BLaER1 treated with 17β-estradiol and CSF1 and Interleukin-3, amounts not matched to agents 10 nM and 100 nM (cell line): ENCODE results near the gene ITIH4.

Source experiments
- H3K27ac ChIP-seq, 11 experiments: shearing (Covaris generic); formaldehyde crosslinking; 2 replicates each; pipeline ENCODE4 v1.8.1; 2022
- H3K27me3 ChIP-seq, 11 experiments: shearing (Covaris generic); formaldehyde crosslinking; 2 replicates each; pipeline ENCODE4 v1.8.1; 2022
- H3K36me3 ChIP-seq, 11 experiments: shearing (Covaris generic); formaldehyde crosslinking; 2 replicates each; pipeline ENCODE4 v1.8.1; 2022
- H3K4me1 ChIP-seq, 10 experiments: shearing (Covaris generic); formaldehyde crosslinking; 2 replicates each; pipeline ENCODE4 v1.8.1; 2022
- H3K4me2 ChIP-seq, 11 experiments: shearing (Covaris generic); formaldehyde crosslinking; 2 replicates each; pipeline ENCODE4 v1.8.1; 2022
- H3K4me3 ChIP-seq, 10 experiments: shearing (Covaris generic); formaldehyde crosslinking; 2 replicates each; pipeline ENCODE4 v1.8.1; 2022
- H3K9ac ChIP-seq, 11 experiments: shearing (Covaris generic); formaldehyde crosslinking; 2 replicates each; pipeline ENCODE4 v1.8.1; 2022
- H3K9me3 ChIP-seq, 11 experiments: shearing (Covaris generic); formaldehyde crosslinking; replicated peaks in 1 of 11; 2 replicates each; pipeline ENCODE4 v1.8.1; 2022
- H4K20me1 ChIP-seq, 11 experiments: shearing (Covaris generic); formaldehyde crosslinking; 2 replicates each; pipeline ENCODE4 v1.8.1; 2022
- Cebpa-rat ChIP-seq, 11 experiments: shearing (Covaris generic); IDR thresholded peaks; 2 replicates each; pipeline ENCODE4 v1.8.1; 2022

The ITIH4 gene

DNA sequence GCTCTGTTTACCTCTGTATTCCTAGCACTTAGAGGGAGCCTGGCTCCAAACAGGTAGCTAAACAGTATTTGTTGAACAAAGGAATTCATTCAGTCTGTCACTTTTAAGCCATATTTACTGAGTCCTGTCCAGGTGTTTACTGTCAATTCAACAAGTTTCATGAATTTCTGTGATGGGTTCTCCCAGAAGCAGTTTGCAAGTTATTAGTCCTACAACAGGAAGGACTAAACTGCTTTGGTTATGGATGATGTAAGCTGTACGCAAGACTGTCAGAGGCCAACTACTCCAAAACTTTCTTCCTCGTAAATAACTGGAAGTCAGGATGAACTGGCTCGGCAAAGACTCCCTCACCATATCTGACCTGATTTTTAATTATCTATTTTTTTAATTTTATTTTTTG is 41.8 kb upstream of the ITIH4 start:
- Histone ChIP-seq H3K4me2 (peak overlapping the region; percentile 31 to 69 (median 51); a peak in 21 of 22 replicates), H3K9ac (peak overlapping the region in 1 of 11 experiments; percentile 19; a peak in 1 of 22 replicates), H3K27ac (peak overlapping the region in 3 of 11 experiments; percentile 6 to 36 (median 33); a peak in 3 of 22 replicates), H3K4me1 (peaks cover 27 to 50% (median 42%) of the 10 kb centered on the region in 10 experiments), H3K4me3 (no peak overlapping the region), H4K20me1 (peaks cover 16 to 85% (median 50%) of the 10 kb centered on the region in 11 experiments; a peak in 18 of 22 replicates), H3K9me3 (peaks cover 0 to 10% (median 0%) of the 10 kb centered on the region in 11 experiments; a peak in 7 of 22 replicates), H3K36me3 (peaks cover 0 to 26% (median 12%) of the 10 kb centered on the region in 11 experiments; a peak in 13 of 22 replicates), H3K27me3 (no peaks in the 10 kb centered on the region)
- no peak for TF ChIP-seq Cebpa-rat (IDR thresholded peaks at IDR 0.05)

DNA sequence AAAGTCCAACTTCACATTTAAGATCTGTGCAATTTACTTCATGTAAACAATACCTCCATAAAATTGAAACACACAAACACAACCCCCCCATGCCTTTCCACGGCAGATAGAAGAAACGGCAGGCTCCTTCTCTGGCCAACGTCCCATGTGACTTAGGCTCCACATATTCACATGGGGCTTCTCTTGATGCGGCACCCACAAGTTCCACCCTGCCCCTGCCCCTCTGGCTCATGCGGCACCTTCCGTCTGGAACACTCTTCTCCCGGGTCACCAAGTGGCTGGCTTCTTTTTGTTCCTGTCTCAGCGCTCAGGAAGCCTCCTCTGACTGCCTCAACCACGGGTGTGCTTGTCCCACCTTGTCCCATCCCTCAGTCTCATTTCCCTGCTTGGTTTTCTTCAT is 41.3 kb upstream of the ITIH4 start:
- peaks cover 0 to 15% (median 3%) of the 10 kb centered on the region in 11 experiments; a peak in 17 of 22 replicates for H3K9me3 ChIP-seq
- H3K27ac ChIP-seq = peak overlapping the region in 3 of 11 experiments; percentile 6 to 36 (median 33); a peak in 3 of 22 replicates
- no peak overlapping the region for H3K4me3 ChIP-seq
- peaks cover 3 to 26% (median 16%) of the 10 kb centered on the region in 11 experiments; a peak in 16 of 22 replicates for H3K36me3 ChIP-seq
- peaks cover 16 to 80% (median 45%) of the 10 kb centered on the region in 11 experiments; a peak in 17 of 22 replicates for H4K20me1 ChIP-seq
- no peak for TF ChIP-seq Cebpa-rat (IDR thresholded peaks at IDR 0.05)
- peaks cover 27 to 50% (median 42%) of the 10 kb centered on the region in 10 experiments for H3K4me1 ChIP-seq
- peak overlapping the region; percentile 31 to 69 (median 51); a peak in 21 of 22 replicates for H3K4me2 ChIP-seq
- H3K27me3 ChIP-seq = no peaks in the 10 kb centered on the region
- peak overlapping the region in 1 of 11 experiments; percentile 19; a peak in 1 of 22 replicates for H3K9ac ChIP-seq

DNA sequence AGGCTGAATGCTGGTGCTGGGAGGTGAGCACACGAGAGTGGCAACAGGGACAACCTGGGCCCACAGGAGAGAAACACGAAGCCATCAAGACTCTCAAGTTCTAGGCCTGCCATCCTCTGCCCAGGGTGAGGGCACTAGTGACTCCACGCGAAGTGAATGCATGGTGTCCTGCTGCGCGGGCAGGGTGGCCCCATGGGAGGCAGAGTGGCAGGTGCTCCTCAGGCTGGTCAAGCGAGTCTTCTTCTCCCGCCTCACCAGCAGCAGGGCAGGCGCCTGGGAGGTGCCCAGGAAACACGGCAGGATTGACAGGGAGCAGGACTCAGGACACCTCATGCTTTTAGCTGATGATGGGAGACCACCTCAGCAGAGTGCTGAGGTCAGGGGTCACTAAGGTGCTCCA is 40.0 kb upstream of the ITIH4 start:
- no peak overlapping the region for H3K9ac ChIP-seq
- peaks cover 9 to 68% (median 37%) of the 10 kb centered on the region in 11 experiments; a peak in 15 of 22 replicates for H4K20me1 ChIP-seq
- peaks cover 11 to 39% (median 29%) of the 10 kb centered on the region in 11 experiments; a peak in 20 of 22 replicates for H3K36me3 ChIP-seq
- no peaks in the 10 kb centered on the region for H3K27me3 ChIP-seq
- H3K9me3 ChIP-seq = peaks cover 12 to 28% (median 16%) of the 10 kb centered on the region in 11 experiments
- TF ChIP-seq Cebpa-rat (IDR thresholded peaks at IDR 0.05) = no peak
- H3K4me3 ChIP-seq = no peak overlapping the region
- peaks cover 25 to 48% (median 41%) of the 10 kb centered on the region in 10 experiments for H3K4me1 ChIP-seq
- peak overlapping the region in 8 of 11 experiments; percentile 3 to 54 (median 28); a peak in 13 of 22 replicates for H3K4me2 ChIP-seq
- H3K27ac ChIP-seq = 0 out of 22 replicates have a peak overlapping the region, but pooled peaks of 2 of the 11 experiments have one; percentile 9 to 27

DNA sequence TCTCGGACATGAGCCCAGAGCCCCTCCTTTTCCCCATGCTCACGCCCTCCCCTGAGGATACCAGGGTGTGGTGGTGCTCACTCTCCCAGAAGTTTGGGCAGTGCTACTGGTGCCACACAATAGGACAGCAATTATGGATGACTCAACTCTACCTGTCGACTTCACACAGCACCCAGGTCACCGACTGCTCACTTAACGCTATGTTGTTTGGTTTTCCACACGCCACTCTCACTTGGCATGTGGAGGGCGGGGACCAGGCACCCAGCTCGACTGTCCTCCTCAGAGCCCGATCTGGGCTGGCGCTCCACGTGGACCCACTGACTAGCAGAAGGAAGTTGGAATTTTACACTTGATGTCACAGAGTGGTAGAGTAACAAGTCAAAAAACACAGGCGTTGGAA is 36.0 kb upstream of the ITIH4 start:
- H3K9ac ChIP-seq = no peak overlapping the region
- H3K27me3 ChIP-seq = no peaks in the 10 kb centered on the region

DNA sequence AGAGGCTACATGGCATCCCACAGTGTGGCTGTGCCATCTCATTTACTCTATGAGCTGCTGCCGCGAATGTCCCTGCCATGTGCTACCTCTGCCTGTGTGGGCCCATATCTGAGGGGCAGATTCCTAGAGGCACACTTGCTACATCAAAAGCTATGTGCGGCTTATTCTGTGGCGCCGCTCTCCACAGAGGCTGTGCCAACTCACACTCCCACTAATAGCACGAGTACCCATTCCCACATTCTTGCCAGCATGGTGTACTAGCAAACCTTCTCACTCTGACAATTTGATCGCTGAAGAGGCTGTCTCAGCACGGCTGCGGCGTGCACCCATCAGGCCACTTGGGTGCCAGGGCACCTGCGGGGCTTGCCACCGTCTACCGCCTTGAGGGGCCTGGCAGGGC is 35.5 kb upstream of the ITIH4 start:
- Histone ChIP-seq H3K27ac (no peak overlapping the region), H3K4me2 (no peak overlapping the region), H3K9ac (no peak overlapping the region), H3K4me1 (peaks cover 0 to 18% (median 13%) of the 10 kb centered on the region in 10 experiments; a peak in 14 of 20 replicates), H4K20me1 (peaks cover 0 to 39% (median 20%) of the 10 kb centered on the region in 11 experiments; a peak in 13 of 22 replicates), H3K9me3 (peaks cover 38 to 57% (median 45%) of the 10 kb centered on the region in 11 experiments), H3K27me3 (no peaks in the 10 kb centered on the region), H3K36me3 (peaks cover 24 to 69% (median 47%) of the 10 kb centered on the region in 11 experiments; a peak in 21 of 22 replicates), H3K4me3 (no peak overlapping the region)
- TF ChIP-seq Cebpa-rat (IDR thresholded peaks at IDR 0.05) = no peak

More for the DNA sequence above, 36.0 kb upstream of the ITIH4 start:
- Histone ChIP-seq H3K4me3 (no peak overlapping the region), H3K9me3 (peaks cover 38 to 57% (median 45%) of the 10 kb centered on the region in 11 experiments), H3K36me3 (peaks cover 24 to 66% (median 44%) of the 10 kb centered on the region in 11 experiments; a peak in 21 of 22 replicates), H4K20me1 (peaks cover 0 to 39% (median 19%) of the 10 kb centered on the region in 11 experiments; a peak in 12 of 22 replicates), H3K27ac (no peak overlapping the region), H3K4me1 (peaks cover 0 to 22% (median 17%) of the 10 kb centered on the region in 10 experiments; a peak in 14 of 20 replicates), H3K4me2 (no peak overlapping the region)
- no peak for TF ChIP-seq Cebpa-rat (IDR thresholded peaks at IDR 0.05)

DNA sequence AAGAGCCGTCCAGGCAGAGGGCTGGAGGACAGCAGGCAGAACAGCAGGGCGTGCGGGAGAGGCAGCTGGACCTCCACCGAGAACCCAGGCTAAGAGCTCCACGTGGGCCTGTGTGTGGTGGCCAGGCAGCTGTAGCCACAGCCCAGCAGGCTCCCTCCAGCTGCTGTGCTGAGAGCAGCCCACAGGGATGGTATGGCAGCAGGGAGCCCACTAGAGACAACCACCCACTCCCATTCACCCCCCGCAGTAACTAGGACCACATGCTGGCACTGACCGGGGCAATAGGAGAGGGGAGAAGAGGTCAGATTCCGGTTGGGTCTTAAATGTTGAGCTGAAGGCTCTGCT is 29.9 kb upstream of the ITIH4 start:
- TF ChIP-seq Cebpa-rat (IDR thresholded peaks at IDR 0.05) = no peak
- H3K4me1 ChIP-seq = no peaks in the 10 kb centered on the region
- H3K9ac ChIP-seq = no peak overlapping the region
- no peak overlapping the region for H3K4me3 ChIP-seq
- no peak overlapping the region for H3K4me2 ChIP-seq
- peaks cover 0 to 49% (median 25%) of the 10 kb centered on the region in 11 experiments; a peak in 11 of 22 replicates for H4K20me1 ChIP-seq
- H3K9me3 ChIP-seq = peaks cover 22 to 29% (median 28%) of the 10 kb centered on the region in 11 experiments
- no peaks in the 10 kb centered on the region for H3K27me3 ChIP-seq
- H3K27ac ChIP-seq = no peak overlapping the region
- H3K36me3 ChIP-seq = peaks cover 9 to 47% (median 29%) of the 10 kb centered on the region in 11 experiments; a peak in 16 of 22 replicates

DNA sequence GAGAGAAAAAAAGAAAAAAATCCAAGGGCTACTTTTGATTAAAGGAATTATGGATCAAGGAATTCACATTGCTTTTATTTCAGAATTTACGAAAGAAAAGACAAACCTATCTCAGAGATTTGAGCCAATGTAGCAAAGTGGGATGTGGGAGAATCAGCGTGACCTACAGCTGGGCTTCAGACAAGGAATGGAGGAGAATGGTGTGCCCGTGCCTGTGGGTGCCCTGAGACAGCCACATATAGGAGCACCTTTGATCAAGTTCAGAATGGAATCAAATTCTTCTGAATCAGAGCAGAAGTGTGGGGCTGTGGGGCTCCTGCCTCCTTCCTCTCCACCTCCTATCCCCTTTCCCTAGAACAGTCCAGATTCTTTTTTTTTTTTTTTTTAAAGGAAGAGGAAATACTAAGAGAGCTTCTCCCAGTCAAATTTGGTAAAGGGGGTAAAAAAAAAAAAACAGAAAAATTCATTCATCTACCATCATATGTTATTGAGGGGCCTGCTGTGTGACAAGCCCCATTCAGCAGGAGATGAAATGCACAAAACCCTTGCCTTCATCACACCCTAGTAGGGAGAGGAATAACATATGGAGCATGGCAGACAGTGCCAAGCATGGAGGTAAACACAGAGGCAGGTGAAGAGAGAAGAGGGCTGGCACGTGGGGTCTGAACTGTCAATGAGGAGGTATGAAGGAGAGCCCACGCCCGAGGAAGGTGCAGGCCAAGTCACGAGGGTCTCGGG is 29.4 kb upstream of the ITIH4 start:
- no peak for TF ChIP-seq Cebpa-rat (IDR thresholded peaks at IDR 0.05)
- H3K9me3 ChIP-seq = peaks cover 17 to 23% (median 23%) of the 10 kb centered on the region in 11 experiments
- H3K27ac ChIP-seq = no peak overlapping the region
- H3K4me3 ChIP-seq = no peak overlapping the region
- H3K9ac ChIP-seq = no peak overlapping the region
- no peaks in the 10 kb centered on the region for H3K27me3 ChIP-seq
- H3K36me3 ChIP-seq = peaks cover 10 to 44% (median 30%) of the 10 kb centered on the region in 11 experiments; a peak in 16 of 22 replicates
- no peaks in the 10 kb centered on the region for H3K4me1 ChIP-seq
- H3K4me2 ChIP-seq = no peak overlapping the region
- H4K20me1 ChIP-seq = peaks cover 0 to 50% (median 25%) of the 10 kb centered on the region in 11 experiments; a peak in 11 of 22 replicates

DNA sequence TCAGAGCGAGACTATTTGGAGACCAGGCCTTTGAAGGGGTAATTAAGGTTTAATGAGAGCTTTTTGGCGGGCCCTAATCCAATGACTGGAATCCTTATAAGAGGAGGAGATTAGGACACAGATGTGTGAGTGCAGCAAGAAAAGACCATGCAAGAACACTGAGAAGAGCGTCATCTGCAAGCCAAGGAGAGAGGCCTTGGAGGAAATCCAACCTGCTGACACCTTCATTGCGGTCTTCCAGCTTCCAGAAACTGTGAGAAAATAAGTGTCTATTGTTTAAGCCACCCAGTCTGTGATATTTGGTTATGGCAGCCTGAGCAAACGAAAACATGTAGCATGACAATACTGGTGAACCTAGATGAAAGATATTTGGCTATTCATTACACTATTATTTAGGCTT is 27.4 kb upstream of the ITIH4 start:
- H3K27ac ChIP-seq = no peak overlapping the region
- peaks cover 0 to 53% (median 29%) of the 10 kb centered on the region in 11 experiments; a peak in 11 of 22 replicates for H4K20me1 ChIP-seq
- no peak overlapping the region for H3K4me3 ChIP-seq
- peaks cover 3 to 44% (median 27%) of the 10 kb centered on the region in 11 experiments; a peak in 17 of 22 replicates for H3K36me3 ChIP-seq
- H3K9me3 ChIP-seq = peaks cover 0 to 4% (median 3%) of the 10 kb centered on the region in 11 experiments; a peak in 11 of 22 replicates
- TF ChIP-seq Cebpa-rat (IDR thresholded peaks at IDR 0.05) = no peak
- no peaks in the 10 kb centered on the region for H3K27me3 ChIP-seq
- no peak overlapping the region for H3K4me2 ChIP-seq
- H3K4me1 ChIP-seq = no peaks in the 10 kb centered on the region
- no peak overlapping the region for H3K9ac ChIP-seq

DNA sequence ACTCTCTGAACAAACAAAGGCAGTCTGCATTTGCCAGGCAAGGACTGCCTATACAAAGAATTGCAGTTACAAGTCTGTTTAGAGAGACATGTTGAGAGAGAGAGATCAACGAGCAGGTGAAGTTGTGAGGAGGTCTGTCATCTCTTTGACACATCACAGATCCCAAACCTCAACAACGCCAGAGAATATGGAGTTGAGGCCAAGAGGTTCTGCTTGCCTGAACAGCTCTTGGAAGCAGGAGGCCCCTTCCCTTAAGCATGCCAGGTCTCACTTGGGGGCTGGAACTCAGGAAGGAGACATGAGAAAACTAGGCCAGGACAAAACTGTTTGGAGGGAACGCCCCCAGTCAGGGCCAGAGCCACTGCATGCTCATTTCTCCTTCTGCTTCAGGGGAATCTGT is 26.7 kb upstream of the ITIH4 start:
- Histone ChIP-seq H3K4me3 (no peak overlapping the region), H3K9me3 (no peaks in the 10 kb centered on the region), H3K27ac (no peak overlapping the region), H3K9ac (no peak overlapping the region), H3K27me3 (no peaks in the 10 kb centered on the region), H4K20me1 (peaks cover 0 to 47% (median 29%) of the 10 kb centered on the region in 11 experiments; a peak in 11 of 22 replicates), H3K36me3 (peaks cover 4 to 50% (median 27%) of the 10 kb centered on the region in 11 experiments), H3K4me2 (no peak overlapping the region), H3K4me1 (no peaks in the 10 kb centered on the region)
- no peak for TF ChIP-seq Cebpa-rat (IDR thresholded peaks at IDR 0.05)
